ENCODE data around the gene TXNIP. TPM values are rescaled to one million over a fixed set of nuclear protein-coding genes. Genes with fewer than 3 reads are reported as not detected.

The TXNIP gene
- total RNA-seq, 1 experiment from 2014 or later: 2.5 TPM

DNA sequence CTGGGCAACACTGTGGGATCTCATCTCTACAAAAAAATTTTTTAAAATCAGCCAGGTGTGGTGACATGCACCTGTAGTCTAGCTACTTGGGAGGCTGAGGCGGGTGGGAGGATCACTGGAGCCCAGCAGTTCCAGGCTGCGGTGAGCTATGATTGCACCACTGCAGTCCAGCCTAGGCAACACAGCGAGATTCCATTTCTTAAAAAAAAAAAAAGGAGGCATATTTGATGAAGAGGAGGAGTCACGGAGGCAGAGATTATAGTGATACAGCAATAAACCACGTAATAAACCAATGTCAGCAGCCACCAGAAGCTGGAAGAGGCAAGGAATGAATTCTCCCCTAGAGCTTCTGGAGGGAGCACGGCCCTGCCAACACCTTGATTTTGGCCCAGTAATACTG lies 42.5 kb downstream of the TXNIP start:
- ChIA-PET POLR2A (interaction anchor here (0.8 to 1.8 kb wide), 2 partner anchors 10 to 26 kb away, joined by 4 read pairs; partner anchors contain the start of genes ANKRD34A, POLR3GL and RBM8A), RAD21 (ENCODE audit: low non-redundant PET in 1 of 2, low total read pairs in 2 of 2, uncharacterized antibody in 2 of 2, unreplicated experiment in 2 of 2) (no interaction called here), CTCF (no interaction called here)
- Histone ChIP-seq H3K9me3 (ENCODE audit: control insufficient read depth in 1 of 2, insufficient read depth in 1 of 2, low read depth in 1 of 2, low read length in 2 of 2) (no peaks in the 10 kb centered on the region), H3K9me2 (ENCODE audit: insufficient read depth) (no peaks in the 10 kb centered on the region), H3K27ac (ENCODE audit: low read depth, low read length) (no peak overlapping the region), H3K27me3 (ENCODE audit: insufficient read depth, low read length) (no peaks in the 10 kb centered on the region), H4K20me1 (ENCODE audit: insufficient read depth) (no peaks in the 10 kb centered on the region), H3K36me3 (ENCODE audit: control insufficient read depth in 1 of 2, insufficient read depth in 2 of 2, low read length in 2 of 2) (no peaks in the 10 kb centered on the region), H3K79me2 (ENCODE audit: insufficient read depth, low read length) (no peaks in the 10 kb centered on the region), H3K4me3 (replicated peaks in 1 of 2; ENCODE audit: low read depth in 1 of 2, low read length in 2 of 2) (no peak overlapping the region), H2AFZ (ENCODE audit: low read depth, low read length, poor library complexity, severe bottlenecking) (no peak overlapping the region), H3K4me1 (ENCODE audit: control insufficient read depth in 1 of 2, insufficient read depth in 2 of 2, low read length in 2 of 2) (peaks cover 9 to 18% of the 10 kb centered on the region in 2 experiments; a peak in 3 of 4 replicates), H3K9ac (ENCODE audit: low read length) (no peak overlapping the region), H3K4me2 (ENCODE audit: low read length) (no peak overlapping the region)
- no TSS peak for BruUV-seq (replicated peaks)
- DNase-seq (ENCODE audit: low read depth, low spot score) (no peak), ATAC-seq (no peak)
- TF ChIP-seq YY1 (IDR thresholded peaks at IDR 0.05; ENCODE audit: extremely low read depth, insufficient replicate concordance, low read depth, low read length) (no peak), TCF7L2 (IDR thresholded peaks at IDR 0.05; ENCODE audit: borderline replicate concordance, extremely low read depth, insufficient read depth, insufficient read length) (no peak), CEBPB (IDR thresholded peaks at IDR 0.05; ENCODE audit: low read depth) (no peak), EGR1 (IDR thresholded peaks at IDR 0.05; ENCODE audit: low read depth) (no peak), CBX3 (IDR thresholded peaks at IDR 0.05; ENCODE audit: low read depth) (no peak), SRF (IDR thresholded peaks at IDR 0.05; ENCODE audit: low read depth) (no peak), ZNF274 (IDR thresholded peaks at IDR 0.05; ENCODE audit: low read depth, low read length) (no peak), JUND (IDR thresholded peaks at IDR 0.05) (no peak), ELF1 (IDR thresholded peaks at IDR 0.05; ENCODE audit: borderline replicate concordance, low read depth) (no peak)
- TF ChIP-seq, protein P1, sequence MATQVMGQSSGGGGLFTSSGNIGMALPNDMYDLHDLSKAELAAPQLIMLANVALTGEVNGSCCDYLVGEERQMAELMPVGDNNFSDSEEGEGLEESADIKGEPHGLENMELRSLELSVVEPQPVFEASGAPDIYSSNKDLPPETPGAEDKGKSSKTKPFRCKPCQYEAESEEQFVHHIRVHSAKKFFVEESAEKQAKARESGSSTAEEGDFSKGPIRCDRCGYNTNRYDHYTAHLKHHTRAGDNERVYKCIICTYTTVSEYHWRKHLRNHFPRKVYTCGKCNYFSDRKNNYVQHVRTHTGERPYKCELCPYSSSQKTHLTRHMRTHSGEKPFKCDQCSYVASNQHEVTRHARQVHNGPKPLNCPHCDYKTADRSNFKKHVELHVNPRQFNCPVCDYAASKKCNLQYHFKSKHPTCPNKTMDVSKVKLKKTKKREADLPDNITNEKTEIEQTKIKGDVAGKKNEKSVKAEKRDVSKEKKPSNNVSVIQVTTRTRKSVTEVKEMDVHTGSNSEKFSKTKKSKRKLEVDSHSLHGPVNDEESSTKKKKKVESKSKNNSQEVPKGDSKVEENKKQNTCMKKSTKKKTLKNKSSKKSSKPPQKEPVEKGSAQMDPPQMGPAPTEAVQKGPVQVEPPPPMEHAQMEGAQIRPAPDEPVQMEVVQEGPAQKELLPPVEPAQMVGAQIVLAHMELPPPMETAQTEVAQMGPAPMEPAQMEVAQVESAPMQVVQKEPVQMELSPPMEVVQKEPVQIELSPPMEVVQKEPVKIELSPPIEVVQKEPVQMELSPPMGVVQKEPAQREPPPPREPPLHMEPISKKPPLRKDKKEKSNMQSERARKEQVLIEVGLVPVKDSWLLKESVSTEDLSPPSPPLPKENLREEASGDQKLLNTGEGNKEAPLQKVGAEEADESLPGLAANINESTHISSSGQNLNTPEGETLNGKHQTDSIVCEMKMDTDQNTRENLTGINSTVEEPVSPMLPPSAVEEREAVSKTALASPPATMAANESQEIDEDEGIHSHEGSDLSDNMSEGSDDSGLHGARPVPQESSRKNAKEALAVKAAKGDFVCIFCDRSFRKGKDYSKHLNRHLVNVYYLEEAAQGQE (IDR thresholded peaks at IDR 0.05; ENCODE audit: low read depth): no peak
- intact Hi-C loops (cut with micrococcal nuclease): no loop called here
